Fibroblast of skin of scalp (primary cell): ENCODE data around the gene ZC3HAV1L.
"Not testable (repeated sequence)": the region's sequence is repeated elsewhere in the genome, so short reads cannot be mapped to it uniquely, and the experiment has no call there.

Source experiments
- DNase-seq: peaks from one replicate; pipeline ENCODE4 v3.0.0-alpha.2; 2013

ZC3HAV1L gene

GRCh38 chr7:139051655-139052054, 15.8 kb upstream of the ZC3HAV1L start:
- DNase-seq, result no peak

- peak; percentile 70 for DNase-seq
Observed at GRCh38 chr7:139049936-139050335, 14.1 kb upstream of the ZC3HAV1L start.

- DNase-seq, result no peak
Observed at GRCh38 chr7:139049111-139049510, 13.3 kb upstream of the ZC3HAV1L start.

- DNase-seq, result no peak
Observed at GRCh38 chr7:139047970-139048369, 12.1 kb upstream of the ZC3HAV1L start.

DNA sequence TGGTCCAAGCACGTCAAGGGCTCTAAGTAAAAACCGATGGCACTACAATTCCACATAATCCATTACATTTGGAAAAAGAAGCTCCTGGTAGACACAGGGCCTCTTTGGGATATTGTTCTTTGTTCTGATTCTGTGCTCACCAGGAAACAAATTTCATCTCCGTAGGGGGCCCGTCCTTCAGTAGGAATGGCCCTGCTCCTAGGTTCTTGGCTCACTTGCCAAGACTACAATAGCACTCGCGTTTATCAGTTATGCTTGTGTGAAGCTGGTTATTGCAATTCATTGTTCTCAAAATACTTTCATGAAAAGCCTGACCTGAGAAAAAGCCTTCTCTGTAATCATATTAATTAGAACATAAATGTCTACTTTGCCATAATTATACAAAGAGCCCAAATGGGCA, 10.3 kb upstream of the ZC3HAV1L start:
- no peak for DNase-seq

DNA sequence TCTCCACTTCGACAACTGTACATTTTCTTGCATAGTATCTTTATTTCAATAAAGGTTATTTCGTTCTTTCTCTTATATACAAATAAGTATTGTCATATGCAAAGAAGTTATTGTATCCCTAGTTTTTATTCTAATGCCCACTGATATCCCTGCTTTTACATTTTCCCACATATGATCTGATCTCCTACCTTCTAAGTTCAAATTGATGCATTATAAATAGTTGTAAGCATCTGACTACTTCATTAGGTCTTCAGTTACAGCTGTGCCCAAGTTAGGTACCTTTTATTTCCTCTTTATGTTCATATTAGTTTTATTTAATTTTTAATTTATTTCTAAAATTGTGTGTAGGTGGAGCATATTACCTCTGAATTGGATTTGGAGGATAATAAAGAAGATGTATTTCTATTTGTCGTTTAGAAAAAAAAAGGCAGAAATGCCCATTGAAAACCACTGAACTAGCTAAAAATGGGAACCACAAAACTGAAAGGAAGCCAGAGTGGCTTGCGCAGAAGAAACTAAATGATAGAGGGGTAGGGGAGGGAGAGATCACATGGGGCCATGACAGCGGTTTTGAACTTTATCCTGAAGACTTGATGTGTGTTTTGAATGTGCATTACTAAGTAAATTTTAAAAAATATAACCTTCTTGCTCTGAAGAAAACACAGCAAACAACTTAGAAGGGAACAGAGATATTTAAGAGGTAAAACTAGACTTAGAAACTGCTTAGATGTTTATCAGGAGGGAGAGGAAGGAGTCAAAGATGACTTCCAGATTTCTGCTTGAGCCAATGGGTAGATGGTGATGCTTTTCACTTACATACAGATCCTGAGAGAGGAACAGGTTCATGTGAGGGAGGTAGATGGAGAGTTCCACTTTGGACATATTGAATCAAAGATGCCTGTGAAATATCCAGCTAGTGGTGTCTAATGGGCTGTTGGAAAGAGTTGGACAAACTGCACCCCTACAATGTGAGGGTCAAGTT, 9.3 kb upstream of the ZC3HAV1L start:
- DNase-seq, result no peak

GRCh38 chr7:139043823-139044812, 8.3 kb upstream of the ZC3HAV1L start:
- DNase-seq, result no peak

GRCh38 chr7:139041378-139042085, 5.7 kb upstream of the ZC3HAV1L start:
- no peak for DNase-seq

DNA sequence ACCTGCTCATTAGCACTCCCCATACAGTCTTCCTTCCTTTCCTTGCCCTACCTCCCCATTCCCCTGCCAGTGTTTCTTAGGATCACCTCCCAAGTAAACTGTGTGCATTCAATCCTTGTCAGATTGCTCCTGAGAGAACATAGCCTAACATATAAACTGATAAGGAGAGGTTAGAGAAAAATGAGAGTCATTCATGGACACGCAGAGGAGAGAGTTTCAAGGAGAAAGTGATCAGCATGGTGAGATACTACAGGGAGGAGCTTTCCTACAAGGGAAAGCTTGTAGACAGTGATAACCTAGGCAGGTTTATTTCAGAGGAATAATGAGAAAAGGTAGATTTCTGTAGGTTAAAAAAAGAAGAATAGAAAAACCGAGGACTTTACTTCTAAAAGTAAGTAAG, 2.8 kb upstream of the ZC3HAV1L start:
- DNase-seq, result no peak

- DNase-seq, result no peak
Observed at GRCh38 chr7:139036901-139037300, 1.1 kb upstream of the ZC3HAV1L start.

DNA sequence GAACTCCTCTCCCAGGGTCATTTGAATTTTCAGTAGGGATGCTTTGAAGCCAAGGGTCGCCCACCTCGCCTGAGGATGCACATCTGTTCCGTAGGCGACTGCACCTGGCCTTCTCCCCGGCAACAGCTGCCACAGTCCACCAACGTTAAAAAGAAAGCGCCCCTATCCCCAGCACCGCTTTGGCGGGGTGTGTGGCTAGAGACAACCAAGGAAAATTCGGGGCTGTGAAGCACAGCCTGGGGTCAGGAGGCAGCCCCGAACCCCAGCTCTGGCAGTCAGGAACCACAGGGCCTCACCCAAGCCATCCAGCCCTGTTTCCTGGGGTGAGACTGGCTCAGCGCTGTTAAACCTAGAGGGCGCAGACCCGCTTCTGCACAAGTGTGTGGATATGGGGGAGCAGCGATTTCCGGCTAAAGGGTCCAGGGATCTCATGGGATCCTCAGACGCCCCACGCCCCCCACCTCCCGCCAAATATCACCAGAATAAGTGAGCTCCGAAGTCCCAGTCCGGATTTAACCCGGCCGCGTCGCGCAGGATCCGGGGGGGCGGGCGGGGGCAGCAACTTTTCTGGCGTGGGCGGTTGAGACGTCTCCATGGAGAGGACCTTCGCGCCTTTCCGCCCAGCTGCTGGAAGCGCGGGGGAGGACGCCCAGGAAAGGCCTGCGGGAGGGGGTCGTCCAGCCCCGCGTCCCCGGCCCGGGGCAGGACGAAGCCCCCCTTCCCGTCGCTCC, 822 bp downstream of the ZC3HAV1L start:
- DNase-seq, result peak; percentile 39

- no peak for DNase-seq
Observed at GRCh38 chr7:139034336-139034735, 1.5 kb downstream of the ZC3HAV1L start.

- DNase-seq, result no peak
Observed at GRCh38 chr7:139033346-139034114, 2.3 kb downstream of the ZC3HAV1L start.

DNA sequence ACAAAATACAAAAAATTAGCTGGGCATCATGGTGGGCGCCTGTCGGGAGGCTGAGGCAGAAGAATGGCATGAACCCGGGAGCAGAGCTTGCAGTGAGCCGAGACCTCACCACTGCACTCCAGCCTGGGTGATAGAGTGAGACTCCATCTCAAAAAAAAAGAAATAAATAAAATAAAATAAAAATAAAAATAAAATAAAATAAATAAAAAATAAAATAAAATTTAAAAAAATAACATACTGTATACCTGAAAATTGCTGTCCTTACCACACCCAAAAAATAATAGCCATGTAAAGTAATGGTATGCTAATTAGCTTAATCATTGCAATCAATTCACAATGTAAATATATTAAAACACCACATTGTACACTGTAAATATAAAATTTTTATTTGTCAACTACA, 3.4 kb downstream of the ZC3HAV1L start:
- DNase-seq, result no peak

- DNase-seq, result no peak
Observed at GRCh38 chr7:139029353-139029752, 6.5 kb downstream of the ZC3HAV1L start.

- no peak for DNase-seq
Observed at GRCh38 chr7:139026551-139026950, 9.3 kb downstream of the ZC3HAV1L start.

- DNase-seq, result not testable (repeated sequence)
Observed at GRCh38 chr7:139025861-139026260, 10.0 kb downstream of the ZC3HAV1L start.

GRCh38 chr7:139023076-139023475, 12.8 kb downstream of the ZC3HAV1L start:
- peak; percentile 32 for DNase-seq

DNA sequence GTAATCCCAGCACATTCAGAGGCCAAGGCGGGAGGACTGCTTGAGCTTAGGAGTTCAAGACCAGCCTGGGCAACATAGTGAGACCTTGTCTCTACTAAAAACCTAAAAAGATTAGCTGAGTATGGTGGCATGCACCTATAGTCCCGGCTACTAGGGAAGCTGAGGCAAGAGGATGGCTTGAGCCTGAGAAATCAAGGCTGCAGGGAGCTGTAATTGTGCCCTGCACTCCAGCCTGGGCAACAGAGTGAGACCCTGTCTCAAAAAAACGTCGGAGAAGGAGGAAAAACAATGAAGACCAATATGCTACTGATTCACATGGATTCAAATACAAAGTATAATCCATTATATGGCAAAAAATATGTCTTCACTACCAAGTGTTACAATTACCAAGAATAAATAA, 13.6 kb downstream of the ZC3HAV1L start:
- no peak for DNase-seq

- no peak for DNase-seq
Observed at GRCh38 chr7:139018910-139019309, 16.9 kb downstream of the ZC3HAV1L start.

DNA sequence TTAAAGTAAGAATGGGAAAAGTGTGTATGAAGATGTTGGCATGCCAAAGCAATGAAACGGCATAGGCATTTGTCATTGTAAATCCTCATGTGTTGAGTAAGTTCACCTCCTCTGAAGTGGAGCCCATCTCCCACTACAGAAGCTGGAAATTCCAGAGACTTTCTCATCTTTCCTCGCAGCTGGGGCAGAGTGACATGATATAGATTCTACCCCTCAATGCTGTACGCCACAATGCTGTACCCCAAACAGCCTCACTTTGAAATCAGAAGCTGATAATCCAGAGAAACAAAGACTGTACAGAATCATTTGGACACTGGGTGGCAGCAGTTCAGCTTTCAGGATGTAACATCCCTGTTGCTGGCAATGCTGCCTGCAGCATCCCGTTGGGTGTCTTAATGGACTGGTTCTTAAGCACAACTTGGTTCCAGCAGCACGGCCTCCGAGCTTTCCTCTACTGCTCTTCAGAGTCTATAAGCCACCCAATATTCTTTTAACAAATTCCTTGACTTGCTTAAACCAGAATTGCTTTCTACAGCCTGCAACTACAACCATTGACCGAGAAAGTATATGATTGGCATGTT, 18.8 kb downstream of the ZC3HAV1L start:
- DNase-seq, result peak; percentile 70
